ENCODE data around the gene CNTN6. TPM values are rescaled to one million over a fixed set of nuclear protein-coding genes. Genes with fewer than 3 reads are reported as not detected.

The CNTN6 gene
- total RNA-seq, 1 donor from 2014 or later: not detected

DNA sequence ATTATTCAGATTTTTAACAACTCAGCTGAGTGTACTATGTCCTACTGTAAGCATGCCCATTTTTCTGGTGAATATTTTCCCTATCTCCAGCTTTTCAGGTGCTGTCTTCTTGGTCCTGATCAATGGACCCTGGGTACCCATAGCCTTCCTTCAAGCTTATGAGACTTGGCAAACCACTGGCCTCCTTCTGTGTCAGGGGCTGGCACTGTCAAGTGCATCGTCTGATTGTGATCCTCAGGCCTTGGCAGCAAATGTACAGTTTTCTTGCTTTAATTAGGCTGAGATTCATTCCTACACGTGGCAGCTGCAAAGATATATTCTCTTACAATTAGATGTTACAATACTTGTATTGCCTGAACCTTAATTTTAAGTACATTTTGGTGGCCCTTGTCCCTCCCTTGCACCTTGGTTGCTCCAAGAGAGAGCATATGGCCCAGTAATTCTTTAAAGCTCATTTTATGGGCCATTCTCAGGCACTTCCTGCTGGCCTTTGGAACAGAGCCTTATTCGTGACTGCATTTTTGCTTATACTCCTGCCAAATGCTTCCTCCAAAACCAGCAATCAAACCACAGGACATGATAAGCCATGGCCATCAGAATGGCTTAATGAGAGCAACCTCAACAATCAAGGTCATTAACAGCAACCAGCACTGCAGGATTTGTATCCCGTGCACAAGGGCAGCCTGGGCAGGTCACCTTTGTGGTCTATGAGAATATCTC lies 179.9 kb downstream of the CNTN6 start:
- Mint-ChIP-seq H3K9me3 (no peaks in the 10 kb centered on the region), H3K27ac (no peak overlapping the region), H3K27me3 (no peaks in the 10 kb centered on the region), H3K4me1 (no peaks in the 10 kb centered on the region), H3K4me3 (no peak overlapping the region), H3K36me3 (ENCODE audit: low read depth) (no peaks in the 10 kb centered on the region)
- DNase-seq: no peak
- intact Hi-C loops (cut with micrococcal nuclease): no loop called here

DNA sequence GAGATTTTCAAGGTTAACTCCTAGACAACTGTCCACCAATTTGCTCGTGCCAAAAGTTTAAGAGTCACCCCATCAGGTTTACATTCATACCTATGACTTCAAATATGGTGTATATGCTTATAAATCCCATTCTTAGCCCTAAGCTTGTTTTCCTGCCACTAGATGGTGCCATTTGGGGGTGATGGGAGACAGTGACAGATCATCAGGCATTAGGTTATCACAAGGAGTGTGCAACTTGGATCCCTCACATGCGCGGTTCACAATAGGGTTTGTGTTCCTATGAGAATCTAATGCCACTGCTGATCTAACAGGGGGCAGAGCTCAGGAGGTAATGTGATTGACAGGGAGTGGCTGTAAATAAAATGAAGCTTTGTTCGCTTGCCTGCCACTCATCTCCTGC lies 182.7 kb downstream of the CNTN6 start:
- no peaks in the 10 kb centered on the region for H3K27me3 Mint-ChIP-seq

DNA sequence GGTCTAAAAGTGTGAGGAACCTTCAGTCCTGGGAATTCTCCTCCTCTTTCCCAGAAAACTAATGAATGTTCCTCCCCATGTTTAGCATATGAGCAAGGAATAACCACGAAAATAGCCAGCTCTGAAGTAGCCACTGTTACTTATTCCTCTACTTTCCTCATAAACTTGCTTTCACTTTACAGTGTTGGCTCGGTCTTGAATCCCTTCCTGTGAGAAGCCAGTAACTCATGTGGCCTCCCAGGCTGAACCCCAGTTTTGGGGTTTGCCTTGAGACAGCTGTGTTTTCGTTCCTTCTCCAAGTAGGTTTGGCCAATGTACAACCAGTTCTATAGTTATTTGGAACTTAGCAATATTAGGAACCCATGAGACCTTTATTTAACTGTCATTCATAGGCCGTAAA lies 195.0 kb downstream of the CNTN6 start:
- intact Hi-C loops (cut with micrococcal nuclease): no loop called here
- Mint-ChIP-seq H3K4me3 (no peak overlapping the region), H3K9me3 (peaks cover 4% of the 10 kb centered on the region), H3K4me1 (no peaks in the 10 kb centered on the region), H3K36me3 (ENCODE audit: low read depth) (no peaks in the 10 kb centered on the region), H3K27me3 (no peaks in the 10 kb centered on the region), H3K27ac (no peak overlapping the region)
- DNase-seq: no peak

More for the DNA sequence above, 182.7 kb downstream of the CNTN6 start:
- Mint-ChIP-seq H3K4me1 (no peaks in the 10 kb centered on the region), H3K4me3 (no peak overlapping the region), H3K9me3 (no peaks in the 10 kb centered on the region), H3K27ac (no peak overlapping the region), H3K36me3 (ENCODE audit: low read depth) (no peaks in the 10 kb centered on the region)
- DNase-seq: no peak
- intact Hi-C loops (cut with micrococcal nuclease): no loop called here

DNA sequence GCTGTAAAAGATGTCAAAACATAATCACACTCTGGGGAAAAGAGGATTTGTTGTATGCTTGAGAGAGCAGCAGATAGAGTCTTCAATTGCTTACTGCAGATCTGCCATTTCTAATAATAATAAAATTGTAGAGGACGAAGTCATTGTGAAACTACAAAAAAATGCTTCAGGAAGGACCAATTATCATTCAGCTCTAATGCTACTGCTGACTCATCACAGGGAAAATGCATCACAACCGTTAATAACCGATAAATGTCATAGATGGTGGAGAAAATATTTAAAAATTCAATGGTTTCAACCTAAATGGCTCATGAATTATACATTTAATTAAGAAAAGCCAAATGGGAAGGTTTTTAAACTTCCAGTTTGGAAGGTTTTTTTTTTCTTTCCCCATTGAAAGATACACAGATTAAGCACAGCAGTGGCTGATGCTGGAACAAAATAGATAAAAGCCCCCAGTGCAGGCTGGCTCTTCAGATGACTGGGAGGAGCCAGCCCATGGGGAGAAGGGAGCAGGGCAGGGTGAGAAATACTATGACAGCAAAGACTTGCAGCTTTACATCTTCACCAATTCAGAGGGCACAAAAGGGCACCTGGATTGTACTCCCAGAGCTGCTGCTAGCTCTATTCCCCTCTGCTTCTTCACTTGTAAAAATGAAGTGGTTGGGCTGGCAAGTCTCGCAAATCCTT lies 196.1 kb downstream of the CNTN6 start:
- DNase-seq: no peak
- Mint-ChIP-seq H3K27me3 (no peaks in the 10 kb centered on the region), H3K4me1 (no peaks in the 10 kb centered on the region), H3K27ac (no peak overlapping the region), H3K9me3 (peaks cover 4% of the 10 kb centered on the region), H3K36me3 (ENCODE audit: low read depth) (no peaks in the 10 kb centered on the region), H3K4me3 (no peak overlapping the region)
- intact Hi-C loops (cut with micrococcal nuclease): no loop called here

DNA sequence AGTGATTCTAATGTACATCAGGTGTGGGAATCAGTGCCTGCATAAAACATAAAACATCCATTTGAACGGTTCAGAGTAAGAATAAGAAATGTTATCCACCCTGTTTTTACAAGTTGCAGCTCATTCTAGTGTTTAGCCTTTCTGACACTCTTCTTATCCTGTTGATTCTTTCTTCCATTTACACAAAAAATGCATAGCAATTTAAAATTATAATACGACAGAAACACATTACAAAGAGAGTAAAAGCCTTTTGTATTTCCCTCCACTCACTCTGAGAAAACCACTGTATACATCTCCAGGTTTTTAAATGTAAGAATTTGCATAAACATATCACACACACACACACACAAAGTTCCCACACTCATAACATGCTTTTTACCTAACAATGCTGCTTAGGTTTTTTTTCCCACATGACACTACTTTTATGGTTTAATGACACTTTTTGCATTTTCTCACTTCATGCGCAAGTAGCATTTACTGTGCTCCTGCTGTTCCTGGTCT lies 199.8 kb downstream of the CNTN6 start:
- no peak overlapping the region for H3K27ac Mint-ChIP-seq
- no peaks in the 10 kb centered on the region for H3K4me1 Mint-ChIP-seq
- H3K27me3 Mint-ChIP-seq: no peaks in the 10 kb centered on the region
- H3K9me3 Mint-ChIP-seq: no peaks in the 10 kb centered on the region
- no peak for DNase-seq
- no peaks in the 10 kb centered on the region for H3K36me3 Mint-ChIP-seq (ENCODE audit: low read depth)
- intact Hi-C loops (cut with micrococcal nuclease): no loop called here
- no peak overlapping the region for H3K4me3 Mint-ChIP-seq

DNA sequence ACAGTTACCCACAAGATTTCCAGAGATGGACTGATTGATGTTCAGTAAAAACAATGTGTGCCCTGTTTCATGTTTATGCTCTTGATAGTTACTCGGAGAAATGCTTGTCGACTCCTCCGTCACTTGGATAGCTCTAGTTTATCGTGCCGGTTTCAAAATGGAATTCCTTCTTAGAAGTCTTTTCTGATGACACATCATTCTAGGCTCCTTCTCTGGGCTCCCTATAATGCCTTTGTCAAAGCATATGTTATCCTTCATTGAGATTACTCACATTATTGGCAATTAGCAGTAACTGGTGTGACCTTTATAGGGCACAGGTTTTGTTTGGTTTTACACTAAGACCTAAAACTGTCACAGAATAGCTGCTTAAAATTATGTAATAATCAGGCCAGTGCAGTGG lies 201.8 kb downstream of the CNTN6 start:
- H3K27ac Mint-ChIP-seq: no peak overlapping the region
- intact Hi-C loops (cut with micrococcal nuclease): no loop called here
- H3K36me3 Mint-ChIP-seq (ENCODE audit: low read depth): no peaks in the 10 kb centered on the region
- DNase-seq: no peak
- H3K4me3 Mint-ChIP-seq: no peak overlapping the region
- H3K27me3 Mint-ChIP-seq: no peaks in the 10 kb centered on the region
- H3K9me3 Mint-ChIP-seq: no peaks in the 10 kb centered on the region
- H3K4me1 Mint-ChIP-seq: no peaks in the 10 kb centered on the region

DNA sequence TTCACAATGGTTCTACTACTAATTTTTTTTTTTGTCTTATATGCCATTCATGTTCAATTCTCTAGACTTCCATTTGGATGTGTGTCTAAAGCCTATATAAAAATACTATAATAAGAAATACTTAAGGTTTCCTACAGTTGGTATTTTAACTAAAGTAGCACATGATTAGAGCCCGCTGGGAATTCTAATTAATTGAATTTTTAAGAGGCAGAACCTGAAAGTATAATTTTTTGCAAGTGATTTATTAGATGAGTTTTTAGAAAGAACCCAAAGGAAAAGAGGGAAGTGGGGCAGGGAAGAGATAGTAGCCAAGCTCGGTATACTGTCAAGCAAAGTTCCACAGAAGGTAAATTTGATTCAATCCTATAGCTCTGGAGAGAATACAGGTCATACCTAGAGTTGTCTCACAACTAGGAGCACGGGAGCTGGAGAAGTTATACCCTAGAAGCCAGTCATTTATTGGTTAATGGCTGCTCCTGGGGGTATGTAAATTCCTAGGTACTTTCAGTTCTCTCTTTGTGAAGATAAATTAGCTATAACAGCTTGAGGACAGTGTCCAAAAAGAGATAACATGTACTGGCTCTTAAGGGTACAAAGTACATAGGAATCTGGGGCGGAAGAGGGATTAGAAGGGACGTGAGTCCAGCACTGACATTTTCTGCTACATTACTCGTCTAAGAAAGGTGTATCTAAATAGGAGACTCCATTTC lies 225.6 kb downstream of the CNTN6 start:
- no peaks in the 10 kb centered on the region for H3K27me3 Mint-ChIP-seq
- no peaks in the 10 kb centered on the region for H3K4me1 Mint-ChIP-seq
- DNase-seq: no peak
- H3K36me3 Mint-ChIP-seq (ENCODE audit: low read depth): no peaks in the 10 kb centered on the region
- intact Hi-C loops (cut with micrococcal nuclease): no loop called here
- H3K4me3 Mint-ChIP-seq: no peak overlapping the region
- H3K27ac Mint-ChIP-seq: no peak overlapping the region
- no peaks in the 10 kb centered on the region for H3K9me3 Mint-ChIP-seq

DNA sequence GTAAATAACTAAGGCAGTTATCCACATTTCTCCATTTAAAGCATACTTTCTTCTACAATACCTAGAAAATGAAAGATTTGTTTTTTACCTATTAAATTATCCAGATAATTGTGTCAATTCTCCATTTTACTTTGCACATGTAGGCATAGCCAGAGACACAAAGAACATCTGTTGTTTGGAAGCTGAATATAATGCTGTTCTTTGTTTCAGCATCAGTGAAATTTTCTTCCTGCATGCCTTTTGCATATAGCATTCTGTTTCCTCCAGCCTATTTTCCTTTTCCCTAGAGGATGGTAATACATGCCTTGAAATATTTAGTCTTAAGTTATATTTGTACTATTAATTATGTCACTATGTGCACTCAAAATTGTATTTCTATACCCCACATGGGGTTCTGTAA lies 233.7 kb downstream of the CNTN6 start:
- no peak for DNase-seq
- H3K27me3 Mint-ChIP-seq: no peaks in the 10 kb centered on the region
- H3K36me3 Mint-ChIP-seq (ENCODE audit: low read depth): no peaks in the 10 kb centered on the region
- intact Hi-C loops (cut with micrococcal nuclease): no loop called here
- H3K4me1 Mint-ChIP-seq: no peaks in the 10 kb centered on the region
- H3K9me3 Mint-ChIP-seq: no peaks in the 10 kb centered on the region
- H3K27ac Mint-ChIP-seq: no peak overlapping the region
- no peak overlapping the region for H3K4me3 Mint-ChIP-seq

DNA sequence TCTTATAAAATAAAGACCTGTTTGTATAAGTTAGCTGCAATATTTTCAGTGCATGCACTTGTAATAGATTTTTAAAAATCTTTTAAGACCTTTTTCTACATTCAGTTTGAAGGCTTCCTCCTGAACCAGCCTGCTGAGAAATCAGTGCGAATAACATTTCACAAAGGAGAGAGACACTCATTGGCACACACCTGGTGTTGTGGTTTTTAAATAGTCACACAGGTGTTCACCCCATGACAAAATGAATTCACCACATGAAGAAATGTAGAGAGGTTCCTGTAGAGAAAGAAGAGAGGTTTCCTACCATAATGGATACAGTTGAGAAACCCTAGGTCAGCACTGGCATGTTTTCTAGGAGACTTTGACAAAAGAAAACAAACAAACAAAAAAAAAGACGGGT lies 237.3 kb downstream of the CNTN6 start:
- Mint-ChIP-seq H3K9me3 (no peaks in the 10 kb centered on the region), H3K36me3 (ENCODE audit: low read depth) (no peaks in the 10 kb centered on the region), H3K27me3 (no peaks in the 10 kb centered on the region), H3K4me3 (no peak overlapping the region), H3K27ac (no peak overlapping the region), H3K4me1 (no peaks in the 10 kb centered on the region)
- no peak for DNase-seq
- intact Hi-C loops (cut with micrococcal nuclease): no loop called here

DNA sequence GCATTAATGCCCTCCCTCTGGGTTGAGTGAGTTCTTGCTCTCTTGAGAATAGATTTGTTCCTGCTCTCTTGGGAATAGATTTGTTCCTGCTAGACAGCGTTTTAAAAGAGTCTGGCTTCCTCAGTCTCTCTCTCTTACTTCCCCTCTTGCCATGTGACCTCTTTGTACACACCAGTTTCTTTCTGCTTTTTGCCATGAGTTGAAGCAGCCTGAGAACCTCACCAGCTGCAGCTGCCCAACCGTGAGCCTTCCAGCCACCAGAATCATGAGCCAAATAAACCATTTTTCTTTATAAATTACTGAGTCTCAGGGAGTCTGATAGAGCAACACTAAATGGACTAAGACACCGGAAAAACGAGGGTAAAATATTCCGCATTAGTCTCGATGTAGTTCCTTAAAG lies 253.6 kb downstream of the CNTN6 start:
- Mint-ChIP-seq H3K9me3 (no peaks in the 10 kb centered on the region), H3K27ac (no peak overlapping the region), H3K4me1 (no peaks in the 10 kb centered on the region), H3K4me3 (no peak overlapping the region), H3K27me3 (no peaks in the 10 kb centered on the region), H3K36me3 (ENCODE audit: low read depth) (no peaks in the 10 kb centered on the region)
- DNase-seq: no peak
- intact Hi-C loops (cut with micrococcal nuclease): no loop called here

DNA sequence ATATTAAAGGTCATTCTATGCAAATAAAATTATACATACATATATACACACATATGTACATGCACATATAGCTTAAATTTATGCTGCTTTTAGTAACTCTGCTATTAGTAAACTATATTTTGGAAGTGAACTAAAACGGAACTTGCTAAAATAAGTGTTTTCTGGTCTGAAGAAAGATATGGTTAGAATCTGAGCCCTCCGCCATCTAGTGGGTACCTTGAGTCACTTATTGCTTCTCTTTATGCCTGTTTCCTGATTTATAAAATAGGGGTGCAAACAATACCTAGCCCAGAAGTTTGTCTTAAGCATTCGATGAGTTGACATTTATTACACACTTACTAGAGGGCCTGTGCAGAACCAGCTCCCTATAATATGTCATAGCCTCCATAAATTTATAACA lies 255.7 kb downstream of the CNTN6 start:
- Mint-ChIP-seq H3K4me1 (no peaks in the 10 kb centered on the region), H3K4me3 (no peak overlapping the region), H3K27ac (no peak overlapping the region), H3K27me3 (no peaks in the 10 kb centered on the region), H3K9me3 (no peaks in the 10 kb centered on the region), H3K36me3 (ENCODE audit: low read depth) (no peaks in the 10 kb centered on the region)
- intact Hi-C loops (cut with micrococcal nuclease): no loop called here
- no peak for DNase-seq

DNA sequence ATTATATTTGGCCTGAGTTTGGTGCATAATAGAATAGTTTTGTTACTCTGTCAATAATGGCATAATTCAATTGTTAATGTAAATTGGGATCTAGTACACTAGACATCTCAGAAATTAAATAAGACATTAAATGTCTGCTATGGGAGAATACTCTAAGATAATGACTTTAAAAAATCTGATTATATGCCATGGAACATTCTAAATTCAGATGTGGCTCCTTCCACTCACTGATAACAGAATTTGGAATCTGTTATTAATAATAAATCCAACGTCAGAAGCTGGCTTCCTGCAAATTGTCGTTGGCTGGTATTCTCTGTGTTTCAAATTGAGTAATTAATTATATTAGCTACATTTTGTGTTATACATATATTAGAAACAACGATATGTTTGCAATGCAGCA lies 258.1 kb downstream of the CNTN6 start:
- H3K27ac Mint-ChIP-seq: no peak overlapping the region
- no peaks in the 10 kb centered on the region for H3K9me3 Mint-ChIP-seq
- intact Hi-C loops (cut with micrococcal nuclease): no loop called here
- H3K36me3 Mint-ChIP-seq (ENCODE audit: low read depth): no peaks in the 10 kb centered on the region
- no peaks in the 10 kb centered on the region for H3K27me3 Mint-ChIP-seq
- H3K4me3 Mint-ChIP-seq: no peak overlapping the region
- DNase-seq: no peak
- no peaks in the 10 kb centered on the region for H3K4me1 Mint-ChIP-seq

DNA sequence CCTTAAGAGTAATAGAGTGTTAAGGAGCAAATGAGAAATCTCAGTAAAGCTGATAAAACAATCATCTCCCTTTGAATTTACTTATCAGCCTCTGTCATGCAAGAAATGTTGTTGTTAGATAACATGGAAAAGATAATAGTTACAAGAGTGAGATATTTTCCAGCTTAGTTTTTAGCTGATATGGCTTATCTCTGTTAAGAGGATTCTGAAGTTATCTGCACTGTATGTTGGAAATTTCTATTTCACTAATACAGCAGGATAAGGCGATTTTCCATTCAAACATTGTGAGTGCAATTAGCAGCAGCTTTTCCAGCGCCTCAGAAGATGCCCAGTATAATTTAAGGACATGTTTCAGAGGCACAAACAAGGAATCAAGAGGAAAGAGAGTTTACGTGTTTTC lies 262.9 kb downstream of the CNTN6 start:
- Mint-ChIP-seq H3K27ac (no peak overlapping the region), H3K4me1 (no peaks in the 10 kb centered on the region), H3K36me3 (ENCODE audit: low read depth) (no peaks in the 10 kb centered on the region), H3K9me3 (no peaks in the 10 kb centered on the region), H3K27me3 (no peaks in the 10 kb centered on the region), H3K4me3 (no peak overlapping the region)
- intact Hi-C loops (cut with micrococcal nuclease): no loop called here
- DNase-seq: no peak

DNA sequence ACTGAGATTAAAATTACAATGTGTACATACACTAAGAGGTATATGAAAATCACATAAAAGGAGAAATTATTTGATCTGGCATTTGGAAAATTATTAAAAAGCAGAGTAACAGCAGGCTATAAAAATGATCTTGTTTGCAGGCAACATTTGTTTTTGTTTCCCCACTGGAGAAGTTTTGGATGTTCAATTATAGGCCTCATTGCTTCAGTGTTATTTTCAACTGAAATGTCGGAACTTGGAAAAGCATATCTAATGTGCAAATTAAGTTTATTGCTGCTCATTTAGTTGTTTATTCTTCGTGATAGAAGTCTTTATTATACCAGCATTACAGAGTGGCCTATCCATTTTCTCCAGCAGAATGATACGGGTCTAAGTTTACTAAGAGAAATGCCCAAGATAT lies 263.3 kb downstream of the CNTN6 start:
- H3K36me3 Mint-ChIP-seq (ENCODE audit: low read depth): no peaks in the 10 kb centered on the region
- no peak for DNase-seq
- no peak overlapping the region for H3K27ac Mint-ChIP-seq
- no peaks in the 10 kb centered on the region for H3K4me1 Mint-ChIP-seq
- H3K4me3 Mint-ChIP-seq: no peak overlapping the region
- intact Hi-C loops (cut with micrococcal nuclease): no loop called here
- no peaks in the 10 kb centered on the region for H3K27me3 Mint-ChIP-seq
- H3K9me3 Mint-ChIP-seq: no peaks in the 10 kb centered on the region

All from activated CD4-positive, alpha-beta T cell treated with anti-CD3 and anti-CD28 coated beads, Interleukin-2, amount 10 ng/mL, durations not matched to agents 24 days and 14 days (primary cell).